GM19372 (cell line): ENCODE measurements around the gene BTAF1.
"Not testable (repeated sequence)": the region's sequence is repeated elsewhere in the genome, so short reads cannot be mapped to it uniquely, and the experiment has no call there.

Source experiments
- ATAC-seq: cut with Tn5 transposase; IDR thresholded peaks from one replicate; pipeline ENCODE4 v1.9.1; 2021; ENCODE audit warnings: mild to moderate bottlenecking, low read depth, moderate library complexity; ENCODE audit not compliant: unreplicated experiment

BTAF1 gene

GRCh38 chr10:91976317-91977051, 52.9 kb downstream of the BTAF1 start:
- no peak for ATAC-seq

GRCh38 chr10:91977491-91977890, 53.9 kb downstream of the BTAF1 start:
- no peak for ATAC-seq

- ATAC-seq = no peak
These were observed 55.0 kb downstream of the BTAF1 start for GRCh38 chr10:91978585-91978984.

GRCh38 chr10:91980319-91980718, 56.7 kb downstream of the BTAF1 start:
- ATAC-seq = no peak

- no peak for ATAC-seq
These were observed 59.8 kb downstream of the BTAF1 start for GRCh38 chr10:91983416-91983815.

- no peak for ATAC-seq
These were observed 63.9 kb downstream of the BTAF1 start for GRCh38 chr10:91987397-91988037.

GRCh38 chr10:91992031-91992430, 68.5 kb downstream of the BTAF1 start:
- ATAC-seq = no peak

- ATAC-seq = no peak
These were observed 72.7 kb downstream of the BTAF1 start for GRCh38 chr10:91996266-91996665.

GRCh38 chr10:92001581-92001980, 78.0 kb downstream of the BTAF1 start:
- ATAC-seq = no peak

- ATAC-seq = no peak
These were observed 78.4 kb downstream of the BTAF1 start for GRCh38 chr10:92001995-92002394.

- no peak for ATAC-seq
These were observed 79.7 kb downstream of the BTAF1 start for GRCh38 chr10:92003258-92003657.

GRCh38 chr10:92005978-92006377, 82.4 kb downstream of the BTAF1 start:
- no peak for ATAC-seq

GRCh38 chr10:92009445-92009844, 85.9 kb downstream of the BTAF1 start:
- no peak for ATAC-seq

GRCh38 chr10:92010047-92010735, 86.6 kb downstream of the BTAF1 start:
- no peak for ATAC-seq

GRCh38 chr10:92011560-92012214, 88.1 kb downstream of the BTAF1 start:
- no peak for ATAC-seq

GRCh38 chr10:92014620-92015019, 91.0 kb downstream of the BTAF1 start:
- no peak for ATAC-seq

GRCh38 chr10:92024700-92025099, 101.1 kb downstream of the BTAF1 start:
- no peak for ATAC-seq

- ATAC-seq = not testable (repeated sequence)
These were observed 101.8 kb downstream of the BTAF1 start for GRCh38 chr10:92025340-92025739.

GRCh38 chr10:92027141-92027540, 103.6 kb downstream of the BTAF1 start:
- no peak for ATAC-seq

GRCh38 chr10:92031580-92031979, 108.0 kb downstream of the BTAF1 start:
- ATAC-seq = no peak

GRCh38 chr10:92033070-92033469, 109.5 kb downstream of the BTAF1 start:
- ATAC-seq = not testable (repeated sequence)
